ENCODE measurements around the gene LCN6.

LCN6 gene

GRCh38 chr9:136776947-136777346, 28.6 kb upstream of the LCN6 start:
- TF ChIP-seq CTCF (IDR thresholded peaks at IDR 0.05; ENCODE audit: control insufficient read depth, extremely low read depth, insufficient read depth), result no peak
- no peak for DNase-seq (ENCODE audit: low read depth)
- H3K4me3 ChIP-seq (ENCODE audit: low read depth, low read length), result no peak overlapping the region

GRCh38 chr9:136775191-136775590, 26.9 kb upstream of the LCN6 start:
- TF ChIP-seq CTCF (IDR thresholded peaks at IDR 0.05; ENCODE audit: control insufficient read depth, extremely low read depth, insufficient read depth), result no peak
- no peak for DNase-seq (ENCODE audit: low read depth)
- no peak overlapping the region for H3K4me3 ChIP-seq (ENCODE audit: low read depth, low read length)

GRCh38 chr9:136774416-136775045, 26.2 kb upstream of the LCN6 start:
- DNase-seq (ENCODE audit: low read depth), result no peak
- H3K4me3 ChIP-seq (ENCODE audit: low read depth, low read length), result no peak overlapping the region
- TF ChIP-seq CTCF (IDR thresholded peaks at IDR 0.05; ENCODE audit: control insufficient read depth, extremely low read depth, insufficient read depth), result no peak

GRCh38 chr9:136773386-136774044, 25.2 kb upstream of the LCN6 start:
- no peak for DNase-seq (ENCODE audit: low read depth)

GRCh38 chr9:136771907-136772415, 23.6 kb upstream of the LCN6 start:
- no peak for TF ChIP-seq CTCF (IDR thresholded peaks at IDR 0.05; ENCODE audit: control insufficient read depth, extremely low read depth, insufficient read depth)
- DNase-seq (ENCODE audit: low read depth), result no peak

More at GRCh38 chr9:136773386-136774044, 25.2 kb upstream of the LCN6 start:
- TF ChIP-seq CTCF (IDR thresholded peaks at IDR 0.05; ENCODE audit: control insufficient read depth, extremely low read depth, insufficient read depth), result no peak
- H3K4me3 ChIP-seq (ENCODE audit: low read depth, low read length), result no peak overlapping the region

GRCh38 chr9:136769710-136770191, 21.4 kb upstream of the LCN6 start:
- peak; percentile 93 for TF ChIP-seq CTCF (IDR thresholded peaks at IDR 0.05; ENCODE audit: control insufficient read depth, extremely low read depth, insufficient read depth)
- DNase-seq (ENCODE audit: low read depth), result no peak
- H3K4me3 ChIP-seq (ENCODE audit: low read depth, low read length), result peak overlapping the region; percentile 26; the same call in 1 of the 2 replicates

More at GRCh38 chr9:136771907-136772415, 23.6 kb upstream of the LCN6 start:
- H3K4me3 ChIP-seq (ENCODE audit: low read depth, low read length), result no peak overlapping the region
